GM12865 (cell line): ENCODE results near the gene RNASEL.
"Not testable (repeated sequence)": the region's sequence is repeated elsewhere in the genome, so short reads cannot be mapped to it uniquely, and the experiment has no call there.

Experiments
- DNase-seq: peaks from one replicate; pipeline ENCODE4 v3.0.0; 2010; ENCODE audit warnings: low read depth
- H3K4me3 ChIP-seq: 2 replicates; pipeline ENCODE4 v1.5.1; 2011; ENCODE audit warnings: mild to moderate bottlenecking, low read depth, low read length, control low read depth
- TF ChIP-seq, protein P1 (sequence below): IDR thresholded peaks from 2 replicates; pipeline ENCODE4 v1.5.1; 2011; ENCODE audit warnings: low read length, control low read depth, low read depth, inconsistent platforms; ENCODE audit not compliant: insufficient read depth; ENCODE audit errors: missing control alignments

The RNASEL gene

GRCh38 chr1:182549811-182550210 lies 39.2 kb downstream of the RNASEL start:
- no peak for DNase-seq
- TF ChIP-seq, protein P1, sequence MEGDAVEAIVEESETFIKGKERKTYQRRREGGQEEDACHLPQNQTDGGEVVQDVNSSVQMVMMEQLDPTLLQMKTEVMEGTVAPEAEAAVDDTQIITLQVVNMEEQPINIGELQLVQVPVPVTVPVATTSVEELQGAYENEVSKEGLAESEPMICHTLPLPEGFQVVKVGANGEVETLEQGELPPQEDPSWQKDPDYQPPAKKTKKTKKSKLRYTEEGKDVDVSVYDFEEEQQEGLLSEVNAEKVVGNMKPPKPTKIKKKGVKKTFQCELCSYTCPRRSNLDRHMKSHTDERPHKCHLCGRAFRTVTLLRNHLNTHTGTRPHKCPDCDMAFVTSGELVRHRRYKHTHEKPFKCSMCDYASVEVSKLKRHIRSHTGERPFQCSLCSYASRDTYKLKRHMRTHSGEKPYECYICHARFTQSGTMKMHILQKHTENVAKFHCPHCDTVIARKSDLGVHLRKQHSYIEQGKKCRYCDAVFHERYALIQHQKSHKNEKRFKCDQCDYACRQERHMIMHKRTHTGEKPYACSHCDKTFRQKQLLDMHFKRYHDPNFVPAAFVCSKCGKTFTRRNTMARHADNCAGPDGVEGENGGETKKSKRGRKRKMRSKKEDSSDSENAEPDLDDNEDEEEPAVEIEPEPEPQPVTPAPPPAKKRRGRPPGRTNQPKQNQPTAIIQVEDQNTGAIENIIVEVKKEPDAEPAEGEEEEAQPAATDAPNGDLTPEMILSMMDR = no peak

DNA sequence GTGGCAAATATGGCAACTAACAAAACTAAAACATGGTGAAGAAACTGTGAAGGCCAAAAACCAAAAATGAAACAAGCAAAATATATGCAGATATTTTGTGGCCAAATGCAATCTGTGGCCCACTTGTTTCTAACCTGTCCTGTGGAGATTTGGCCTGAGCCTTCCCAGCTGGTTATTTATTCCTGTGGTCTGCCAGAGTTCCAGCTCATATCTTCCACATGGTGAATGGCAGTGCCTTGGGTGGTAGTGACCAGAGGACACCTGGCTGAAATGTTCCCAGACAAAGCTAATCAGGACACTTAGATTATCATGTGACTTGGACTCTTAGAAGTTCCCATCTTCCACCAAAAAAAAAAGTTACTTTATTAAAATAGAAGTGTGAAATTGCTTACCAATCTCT lies 39.7 kb downstream of the RNASEL start:
- no peak for DNase-seq
- TF ChIP-seq, protein P1 = no peak
- no peak overlapping the region for H3K4me3 ChIP-seq

More at GRCh38 chr1:182549811-182550210, 39.2 kb downstream of the RNASEL start:
- no peak overlapping the region for H3K4me3 ChIP-seq

GRCh38 chr1:182533896-182534295 lies 55.2 kb downstream of the RNASEL start:
- TF ChIP-seq, protein P1 = no peak
- no peak for DNase-seq
- no peak overlapping the region for H3K4me3 ChIP-seq

GRCh38 chr1:182528206-182528605 lies 60.9 kb downstream of the RNASEL start:
- not testable (repeated sequence) for DNase-seq, H3K4me3 ChIP-seq

- DNase-seq = no peak
- TF ChIP-seq, protein P1 = no peak
- H3K4me3 ChIP-seq = no peak overlapping the region
Measured at GRCh38 chr1:182527680-182528079, 61.4 kb downstream of the RNASEL start.

GRCh38 chr1:182525342-182525741 lies 63.7 kb downstream of the RNASEL start:
- TF ChIP-seq, protein P1 = no peak
- DNase-seq = no peak
- H3K4me3 ChIP-seq = no peak overlapping the region
